ENCODE results near the gene BOLA2B.
"Not testable (repeated sequence)": the region's sequence is repeated elsewhere in the genome, so short reads cannot be mapped to it uniquely, and the experiment has no call there.

- TF ChIP-seq POU2F2, POLR2A, POLR2AphosphoS5, TAF1, SPI1 (IDR thresholded peaks at IDR 0.05; ENCODE audit: low read depth, low read length): not testable (repeated sequence)
These were observed 883 bp upstream of the BOLA2B start for GRCh38 chr16:30194172-30194925.

All from GM12891 (cell line).